GM19193 (cell line): ENCODE results near the gene ANKRD31.

Experiments used
- POLR2A ChIP-seq: IDR thresholded peaks from 4 replicates; pipeline ENCODE4 v1.6.1; 2011; ENCODE audit not compliant: insufficient read depth, insufficient read length; ENCODE audit errors: extremely low read depth

ANKRD31 gene

DNA sequence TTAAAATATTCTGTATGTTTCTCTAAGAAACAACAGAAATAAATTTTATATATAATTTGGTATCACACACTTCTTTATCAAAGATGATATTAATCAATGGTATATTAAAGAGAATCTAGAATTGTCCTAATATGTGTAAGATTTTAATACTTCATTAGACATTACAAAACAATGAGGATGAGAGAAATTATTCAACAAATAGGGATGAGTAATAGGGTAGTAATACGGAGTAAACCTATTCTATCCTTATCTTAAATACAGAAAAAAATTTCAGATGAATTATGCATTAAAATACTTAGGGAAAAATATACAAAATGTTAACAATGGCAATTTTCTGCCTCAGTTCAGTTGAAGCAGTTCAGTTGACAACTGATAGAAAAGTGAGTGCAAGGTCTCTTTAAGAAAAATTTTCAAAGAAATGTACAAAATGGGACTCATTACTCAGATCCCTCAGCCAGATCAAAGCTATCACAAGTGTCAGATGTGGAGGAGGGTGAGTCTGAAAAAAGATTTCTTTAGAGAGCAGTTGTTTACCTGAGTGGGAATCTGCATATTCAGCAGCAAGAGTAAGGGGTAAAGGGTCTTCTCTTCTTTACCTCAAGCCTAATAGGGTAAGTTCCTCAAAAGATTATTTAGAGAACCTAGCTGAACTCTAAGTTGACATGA is 127.6 kb downstream of the ANKRD31 start:
- TF ChIP-seq POLR2A: no peak

DNA sequence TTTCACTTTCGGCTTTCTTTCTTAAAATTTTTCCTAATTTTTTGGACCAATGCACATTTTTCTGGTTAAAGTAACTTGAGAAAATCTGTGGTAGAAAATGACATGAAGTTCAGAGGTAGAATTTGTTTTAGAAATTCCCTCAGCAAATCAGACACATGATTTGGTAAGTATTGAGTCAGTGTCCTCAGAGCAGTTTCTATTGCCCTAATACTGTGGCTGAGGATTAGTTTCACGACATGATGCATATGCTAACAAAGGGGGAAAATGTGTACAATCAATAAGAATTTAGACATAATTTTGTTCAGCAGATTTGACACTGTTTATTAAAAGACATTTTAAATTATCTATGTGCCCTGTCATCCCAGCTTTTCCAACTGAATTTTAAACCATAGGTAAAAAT is 128.2 kb downstream of the ANKRD31 start:
- no peak for TF ChIP-seq POLR2A

DNA sequence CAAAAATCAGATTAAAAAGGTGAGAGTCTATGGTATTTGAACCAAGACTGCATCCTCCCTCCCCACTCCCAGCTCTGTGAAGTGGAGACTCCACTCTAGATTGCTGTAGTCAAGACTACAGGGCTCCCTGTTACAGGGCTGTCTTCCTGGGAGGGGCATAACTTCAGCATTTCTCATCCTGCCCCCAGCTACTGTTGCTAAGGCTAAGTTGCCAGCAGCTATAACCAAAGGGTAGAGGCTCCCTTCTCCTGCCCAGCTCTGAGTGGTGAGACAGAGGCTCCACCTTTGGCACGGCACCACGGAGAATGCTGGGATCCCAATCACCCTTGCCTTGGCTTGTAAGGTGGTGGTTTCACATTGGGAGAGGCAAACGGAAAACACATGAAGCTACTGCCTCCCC is 145.1 kb downstream of the ANKRD31 start:
- no peak for TF ChIP-seq POLR2A

DNA sequence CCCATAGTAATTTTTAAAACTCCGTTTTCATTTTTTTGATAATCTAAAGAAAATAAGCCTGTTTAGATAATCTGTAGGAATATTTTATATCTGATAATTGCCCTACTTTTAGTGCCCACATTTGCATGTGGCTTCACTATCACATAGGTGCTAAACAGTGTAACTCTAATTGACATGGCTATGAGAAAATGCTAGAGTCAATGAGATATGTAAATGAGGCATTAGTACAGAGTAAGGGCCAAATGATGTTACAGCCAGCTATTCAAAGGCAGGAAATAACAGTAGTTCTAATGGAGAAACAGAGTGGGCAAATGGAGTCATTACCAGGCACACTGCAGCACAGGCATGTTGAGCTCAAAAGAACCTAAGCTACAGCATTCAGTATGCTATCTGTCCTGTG is 147.0 kb downstream of the ANKRD31 start:
- TF ChIP-seq POLR2A: no peak

DNA sequence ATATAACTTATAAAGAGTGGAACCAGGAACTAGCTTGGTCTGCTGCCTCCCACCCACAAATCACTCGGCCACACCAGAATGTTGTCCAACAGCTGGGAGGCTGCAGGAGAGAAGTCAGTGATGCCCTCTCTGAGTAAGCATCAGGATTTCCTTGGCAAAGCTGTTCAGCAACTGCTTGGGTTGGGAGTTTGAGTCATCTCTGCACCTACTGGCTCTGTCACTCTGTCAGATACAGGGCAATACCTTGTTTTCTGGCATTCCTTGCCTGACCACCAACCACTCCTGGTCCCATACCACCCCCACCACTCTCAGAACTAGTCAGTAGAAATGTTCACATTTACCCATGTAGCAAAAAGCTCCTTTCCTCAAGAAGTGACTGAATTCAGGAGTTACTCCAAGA is 147.5 kb downstream of the ANKRD31 start:
- no peak for TF ChIP-seq POLR2A

DNA sequence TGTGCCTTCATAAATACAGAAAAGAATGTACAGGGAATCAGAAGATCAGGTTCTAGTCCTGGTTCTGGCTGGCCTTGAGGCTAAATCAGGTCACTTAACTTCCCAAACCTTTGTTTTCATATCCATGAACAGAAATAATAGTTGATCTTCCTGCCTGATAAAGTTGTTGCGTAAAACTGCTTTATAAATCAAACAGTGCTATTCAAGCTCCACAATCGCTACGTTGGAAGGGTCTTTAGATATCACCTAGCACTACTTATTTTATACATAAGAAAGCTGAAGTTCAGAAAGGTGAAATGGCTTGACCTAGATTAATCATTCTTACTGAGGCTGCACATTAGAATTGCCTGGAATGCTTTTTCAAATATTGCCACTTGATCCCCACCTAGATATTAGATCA is 148.0 kb downstream of the ANKRD31 start:
- TF ChIP-seq POLR2A: no peak

DNA sequence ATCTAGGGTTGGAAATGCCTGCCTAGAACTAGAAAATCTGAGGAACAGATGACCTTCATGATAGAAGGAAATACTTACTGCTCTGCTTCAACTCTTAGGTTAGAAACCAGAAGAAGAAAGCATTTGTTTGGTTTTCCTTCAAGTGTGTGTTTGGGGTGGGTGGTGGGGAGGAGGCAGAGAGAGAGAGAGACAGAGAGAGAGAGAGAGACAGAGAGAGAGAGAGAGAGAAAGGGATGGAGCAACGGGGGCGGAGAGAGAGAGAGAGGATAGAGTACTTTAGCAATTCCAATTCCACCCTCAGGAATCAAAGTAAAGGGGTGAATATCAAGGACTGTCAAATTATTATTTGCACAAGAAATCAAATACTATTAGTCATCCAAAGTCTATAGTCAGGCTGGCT is 155.2 kb downstream of the ANKRD31 start:
- TF ChIP-seq POLR2A: no peak

DNA sequence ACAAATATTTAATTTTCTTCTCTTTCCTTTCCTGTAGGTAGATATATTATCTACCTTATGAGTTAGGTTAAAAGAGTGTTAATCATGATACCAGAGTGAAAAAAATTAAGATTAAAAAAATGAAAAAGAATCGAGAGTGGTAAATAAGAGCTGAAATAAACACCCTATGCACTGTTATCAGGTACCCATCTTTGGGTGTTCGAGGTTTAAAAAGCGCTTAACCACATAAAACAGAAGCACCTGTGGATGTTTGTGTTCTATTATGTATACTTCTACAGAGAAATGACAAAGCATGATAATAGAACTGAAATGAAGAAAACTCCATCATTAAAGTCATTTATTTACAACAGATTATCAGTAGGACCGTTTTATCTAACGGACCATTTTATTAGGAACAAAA is 158.7 kb downstream of the ANKRD31 start:
- no peak for TF ChIP-seq POLR2A

DNA sequence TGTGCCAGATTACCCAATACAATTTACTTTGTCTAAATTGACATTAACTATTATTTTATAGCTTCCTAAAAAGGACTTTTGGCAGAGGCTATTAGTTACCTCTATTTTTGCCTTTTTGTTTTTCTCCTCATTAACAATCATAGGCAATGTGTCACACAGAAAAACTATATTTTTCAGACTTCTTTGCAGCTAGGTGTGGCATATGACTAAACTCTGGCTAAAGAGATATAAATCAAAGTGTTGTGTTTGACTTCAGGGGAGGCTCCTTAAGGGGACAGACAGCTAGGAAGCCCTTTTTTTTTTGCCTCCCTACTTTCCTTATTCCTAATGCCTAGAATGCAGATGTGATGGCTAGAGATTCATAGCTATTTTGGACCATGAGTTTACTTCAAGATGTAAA is 164.6 kb downstream of the ANKRD31 start:
- TF ChIP-seq POLR2A: no peak

DNA sequence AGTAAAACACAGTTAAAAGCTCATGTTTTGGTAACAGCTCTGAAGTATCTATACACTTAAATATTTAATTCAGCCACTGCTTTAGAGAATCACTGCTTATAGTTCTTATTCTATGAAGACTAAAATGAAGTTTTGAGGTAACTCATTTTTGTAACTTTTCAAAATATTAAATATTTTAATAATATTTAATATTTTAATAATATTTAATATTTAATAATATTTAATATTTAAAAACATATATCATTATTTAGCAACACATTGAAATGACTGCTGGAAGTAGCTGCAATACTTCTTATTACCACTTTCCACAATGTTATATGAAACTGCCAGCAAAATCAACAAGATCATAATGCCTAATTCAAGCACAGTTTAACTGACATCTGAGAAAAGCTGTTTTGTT is 165.6 kb downstream of the ANKRD31 start:
- TF ChIP-seq POLR2A: no peak

DNA sequence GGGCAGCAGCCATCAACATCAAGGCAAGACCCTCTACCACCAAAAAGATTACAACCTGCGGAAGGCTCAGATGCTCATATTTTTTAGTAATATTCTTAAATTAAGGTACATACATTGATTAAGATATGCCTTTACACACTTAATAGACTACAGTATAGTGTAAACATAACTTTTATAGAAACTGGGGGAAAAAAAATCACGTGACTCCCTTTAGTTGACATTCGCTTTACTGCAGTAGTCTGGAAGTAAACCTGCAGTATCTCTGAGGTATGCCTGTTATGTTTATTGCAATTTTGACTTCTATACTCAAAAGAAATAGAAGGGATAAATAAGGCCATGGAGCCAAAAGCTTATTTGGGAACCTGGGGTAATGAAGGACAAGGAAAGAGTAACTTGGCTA is 169.2 kb downstream of the ANKRD31 start:
- no peak for TF ChIP-seq POLR2A

DNA sequence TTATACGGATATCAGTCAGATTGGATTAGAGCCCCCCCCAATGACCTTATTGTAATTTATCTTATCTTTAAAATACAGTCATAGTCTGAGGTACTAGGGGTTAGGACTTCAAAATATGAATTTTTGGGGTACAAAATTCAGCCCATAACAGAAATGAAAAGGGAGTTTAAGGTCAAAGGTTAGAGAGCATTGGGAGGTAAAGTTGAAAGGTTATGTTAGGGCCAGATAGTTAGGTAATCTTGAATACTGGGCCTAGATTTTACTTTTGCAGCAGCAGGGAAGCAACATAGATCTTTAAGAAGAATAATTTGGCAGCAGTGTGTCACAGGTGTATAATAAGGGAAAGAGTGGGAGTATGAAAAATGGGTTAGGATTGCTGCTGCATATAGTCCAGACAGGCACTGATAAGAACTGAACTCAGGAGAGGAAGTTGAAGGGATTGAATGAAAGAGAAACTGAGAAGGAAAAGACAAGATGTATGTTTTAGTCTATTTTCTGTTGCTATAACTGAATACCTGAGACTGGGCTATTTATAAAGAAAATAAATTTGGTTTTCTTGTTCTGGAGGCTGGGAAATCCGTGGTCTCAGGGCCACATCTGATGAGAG is 173.7 kb downstream of the ANKRD31 start:
- no peak for TF ChIP-seq POLR2A

DNA sequence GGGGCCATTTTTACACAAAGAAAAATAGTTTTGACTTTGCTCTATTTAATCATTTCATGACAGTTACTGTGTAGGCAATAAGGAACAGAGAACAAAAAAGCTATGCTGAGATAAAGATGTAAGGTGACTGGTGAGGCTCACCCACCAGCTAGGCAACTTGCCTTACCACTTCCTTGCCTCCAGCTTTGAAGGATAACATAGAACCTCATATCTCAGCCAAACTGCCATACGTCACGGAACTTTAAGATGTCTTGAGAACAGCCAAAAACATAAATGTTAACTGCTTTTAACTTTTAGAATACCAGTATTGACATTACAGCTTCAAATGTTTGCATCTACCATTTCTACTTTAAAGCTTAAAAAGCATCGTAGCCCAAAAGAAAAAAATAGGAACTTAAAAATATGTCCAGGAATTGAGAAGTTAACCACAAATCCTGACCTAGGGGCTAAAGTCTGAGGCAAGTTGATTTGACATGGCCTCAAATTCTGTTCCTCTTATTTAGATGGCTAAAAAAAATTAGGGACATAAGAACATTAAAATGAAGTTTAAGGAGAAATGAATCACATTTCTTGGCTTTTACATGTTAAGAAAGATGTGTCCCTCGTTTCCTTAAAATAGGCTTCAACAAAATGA is 176.6 kb downstream of the ANKRD31 start:
- no peak for TF ChIP-seq POLR2A

DNA sequence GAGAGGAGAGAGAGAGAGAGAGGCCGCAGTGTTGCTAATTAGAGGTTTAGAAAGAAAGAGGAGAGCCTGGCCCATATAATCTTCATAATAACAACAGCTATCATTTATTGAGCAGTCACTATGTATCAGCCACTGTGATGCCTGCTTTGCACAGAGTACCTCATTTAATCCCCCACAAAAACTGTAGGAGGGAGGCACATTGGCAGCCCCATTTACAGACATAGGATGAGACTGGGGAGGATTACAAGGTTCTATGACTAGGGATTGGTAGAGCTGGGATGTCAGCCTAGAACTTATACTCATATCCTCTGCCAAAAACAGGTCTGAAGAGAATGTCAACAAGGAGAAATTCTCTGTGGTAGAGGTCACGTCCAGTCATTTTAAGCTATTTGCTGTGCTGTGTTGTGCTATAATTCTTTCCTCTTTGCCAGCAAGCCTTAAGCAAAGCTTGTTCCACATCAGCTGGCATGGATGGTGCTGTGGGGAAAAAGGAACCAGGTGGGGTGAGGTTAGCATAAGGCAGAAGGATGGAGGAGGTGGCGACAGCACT is 177.6 kb downstream of the ANKRD31 start:
- TF ChIP-seq POLR2A: no peak

DNA sequence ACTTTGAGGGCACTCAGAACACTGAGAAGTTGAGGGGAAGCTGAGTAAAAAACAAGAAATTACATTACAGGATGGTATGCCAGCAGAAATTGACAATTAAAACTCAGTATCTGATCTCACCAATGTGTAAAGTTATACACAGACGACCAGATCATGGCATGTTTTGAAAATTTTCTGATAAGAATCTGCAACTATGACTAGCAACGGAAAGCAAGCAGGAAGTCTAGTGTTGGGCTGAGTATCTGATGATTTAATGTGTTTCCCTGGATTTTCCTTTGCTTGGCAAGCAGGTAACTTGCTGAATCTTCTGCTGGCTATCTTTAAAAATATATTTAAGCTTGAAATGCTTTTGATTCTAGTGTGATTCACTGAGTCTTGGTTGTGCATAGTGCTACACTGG is 179.1 kb downstream of the ANKRD31 start:
- no peak for TF ChIP-seq POLR2A

DNA sequence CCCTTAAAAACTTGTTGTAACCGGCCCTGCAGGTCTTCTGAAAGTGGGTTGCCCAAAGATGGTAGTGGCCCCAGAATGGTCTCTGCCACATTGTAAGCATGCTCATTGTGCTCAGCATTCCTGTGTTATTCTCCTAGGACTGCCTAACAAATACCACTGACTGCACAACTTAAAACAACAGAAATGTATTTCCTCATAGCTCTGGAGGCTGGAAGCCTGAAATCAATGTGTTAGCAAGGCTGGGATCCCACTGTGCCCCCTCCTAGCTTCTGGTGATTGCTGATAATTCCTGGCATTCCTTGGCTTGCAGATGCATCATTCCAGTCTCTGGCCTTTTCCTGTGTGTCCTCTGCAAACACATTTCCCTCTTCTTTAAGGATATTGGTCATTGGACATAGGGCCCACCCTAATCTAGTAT is 180.9 kb downstream of the ANKRD31 start:
- no peak for TF ChIP-seq POLR2A

DNA sequence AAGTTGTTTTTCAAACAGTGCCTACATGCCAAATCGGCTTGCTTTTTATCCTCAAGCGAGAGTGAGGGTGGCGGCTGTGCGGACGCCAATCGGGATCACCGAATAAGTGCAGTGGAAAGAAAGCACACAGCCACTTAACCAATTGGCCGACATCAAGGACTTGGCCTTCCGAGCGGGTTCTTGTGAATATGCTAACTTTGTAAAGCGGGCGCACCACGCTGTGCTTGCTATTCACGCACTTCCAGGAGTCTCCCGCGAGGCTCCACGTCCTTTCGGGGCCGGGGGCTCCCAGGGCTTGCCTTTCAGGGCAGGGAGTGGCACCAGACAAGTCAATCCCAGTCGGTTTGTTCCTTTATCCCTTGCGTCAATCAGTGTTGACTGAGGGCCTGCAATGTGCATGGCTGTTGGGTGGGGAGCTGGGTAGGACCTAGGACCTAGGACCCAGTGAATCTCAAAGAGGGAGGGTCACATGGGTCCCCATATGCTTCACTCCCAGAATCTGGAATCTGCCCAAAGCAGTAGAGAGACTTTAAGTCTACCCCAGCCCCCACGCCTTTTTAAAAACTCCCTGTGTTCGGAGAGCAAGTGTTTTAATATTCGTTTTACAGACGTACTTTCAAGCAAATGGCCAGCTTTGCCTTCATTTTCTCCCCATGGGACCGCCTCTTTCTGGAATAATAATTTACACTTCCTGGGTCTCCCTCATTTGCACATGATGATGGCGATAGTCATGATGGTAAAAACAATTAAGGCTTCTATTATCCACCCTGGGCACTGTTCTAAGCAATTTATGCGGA is 182.3 kb downstream of the ANKRD31 start:
- TF ChIP-seq POLR2A: no peak
